ENCODE data around the gene NRXN3.

NRXN3 gene

DNA sequence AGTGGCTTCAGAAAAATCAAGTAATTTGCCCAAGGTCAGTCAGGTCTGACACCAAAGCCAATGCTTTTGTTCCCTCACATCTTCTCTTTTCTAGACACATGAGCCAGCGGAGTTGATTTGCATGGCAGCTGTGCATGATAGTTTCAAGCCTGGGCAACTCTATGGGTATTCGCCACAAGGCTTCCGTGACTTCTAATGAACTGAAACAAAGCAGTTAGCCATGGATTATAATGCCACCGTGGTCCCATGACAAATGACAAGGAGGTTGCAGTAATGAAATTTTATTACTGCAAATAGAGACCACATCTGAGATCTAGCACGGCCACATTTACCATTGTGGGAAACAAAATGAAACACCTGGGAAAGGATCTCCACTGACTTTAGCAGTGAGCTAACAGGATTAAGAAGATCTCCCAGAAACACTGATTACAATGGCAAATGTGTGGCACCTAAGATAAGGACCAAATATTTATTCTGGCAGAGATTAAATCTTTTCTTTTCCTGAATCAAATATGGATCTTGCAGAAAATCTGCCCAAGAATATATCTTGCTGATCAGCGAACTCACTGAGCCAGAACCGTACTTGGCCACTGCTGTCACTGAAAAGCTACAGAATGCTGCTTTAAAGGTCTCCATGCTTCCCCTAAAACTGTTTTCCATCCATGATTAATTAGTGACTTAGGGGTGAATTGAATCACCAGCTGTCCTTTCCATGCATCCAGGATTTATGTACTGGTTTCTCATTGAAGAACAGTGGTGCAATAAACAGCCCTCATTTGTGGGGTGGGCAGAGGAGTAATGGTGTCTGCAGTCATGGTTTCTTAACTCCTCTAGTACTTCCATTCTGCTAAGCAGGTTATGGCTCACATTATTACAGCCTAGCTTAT is 1490.1 kb downstream of the NRXN3 start:
- TF ChIP-seq, protein P1, sequence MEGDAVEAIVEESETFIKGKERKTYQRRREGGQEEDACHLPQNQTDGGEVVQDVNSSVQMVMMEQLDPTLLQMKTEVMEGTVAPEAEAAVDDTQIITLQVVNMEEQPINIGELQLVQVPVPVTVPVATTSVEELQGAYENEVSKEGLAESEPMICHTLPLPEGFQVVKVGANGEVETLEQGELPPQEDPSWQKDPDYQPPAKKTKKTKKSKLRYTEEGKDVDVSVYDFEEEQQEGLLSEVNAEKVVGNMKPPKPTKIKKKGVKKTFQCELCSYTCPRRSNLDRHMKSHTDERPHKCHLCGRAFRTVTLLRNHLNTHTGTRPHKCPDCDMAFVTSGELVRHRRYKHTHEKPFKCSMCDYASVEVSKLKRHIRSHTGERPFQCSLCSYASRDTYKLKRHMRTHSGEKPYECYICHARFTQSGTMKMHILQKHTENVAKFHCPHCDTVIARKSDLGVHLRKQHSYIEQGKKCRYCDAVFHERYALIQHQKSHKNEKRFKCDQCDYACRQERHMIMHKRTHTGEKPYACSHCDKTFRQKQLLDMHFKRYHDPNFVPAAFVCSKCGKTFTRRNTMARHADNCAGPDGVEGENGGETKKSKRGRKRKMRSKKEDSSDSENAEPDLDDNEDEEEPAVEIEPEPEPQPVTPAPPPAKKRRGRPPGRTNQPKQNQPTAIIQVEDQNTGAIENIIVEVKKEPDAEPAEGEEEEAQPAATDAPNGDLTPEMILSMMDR (IDR thresholded peaks at IDR 0.05; ENCODE audit: low read depth, low read length) = no peak
- no peak overlapping the region for H3K4me3 ChIP-seq (ENCODE audit: low read depth, low read length)

DNA sequence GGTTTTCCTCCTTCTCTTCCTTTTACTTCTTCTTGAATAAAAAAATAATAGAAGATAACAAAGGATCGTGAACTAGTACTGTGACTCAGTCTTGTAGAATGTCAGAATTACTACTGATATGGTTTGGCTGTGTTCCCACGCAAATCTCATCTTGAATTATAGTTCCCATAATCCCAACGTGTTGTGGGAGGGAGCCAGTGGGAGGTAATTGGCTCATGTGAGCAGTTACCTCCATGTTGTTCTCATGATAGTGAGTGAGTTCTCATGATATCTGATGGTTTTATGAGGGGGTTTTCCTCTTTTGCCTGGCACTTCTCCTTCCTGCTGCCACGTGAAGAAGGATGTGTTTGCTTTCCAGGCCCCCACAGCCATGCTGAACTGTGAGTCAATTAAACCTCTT is 1491.6 kb downstream of the NRXN3 start:
- no peak overlapping the region for H3K4me3 ChIP-seq (ENCODE audit: low read depth, low read length)
- TF ChIP-seq, protein P1 (IDR thresholded peaks at IDR 0.05; ENCODE audit: low read depth, low read length) = no peak

DNA sequence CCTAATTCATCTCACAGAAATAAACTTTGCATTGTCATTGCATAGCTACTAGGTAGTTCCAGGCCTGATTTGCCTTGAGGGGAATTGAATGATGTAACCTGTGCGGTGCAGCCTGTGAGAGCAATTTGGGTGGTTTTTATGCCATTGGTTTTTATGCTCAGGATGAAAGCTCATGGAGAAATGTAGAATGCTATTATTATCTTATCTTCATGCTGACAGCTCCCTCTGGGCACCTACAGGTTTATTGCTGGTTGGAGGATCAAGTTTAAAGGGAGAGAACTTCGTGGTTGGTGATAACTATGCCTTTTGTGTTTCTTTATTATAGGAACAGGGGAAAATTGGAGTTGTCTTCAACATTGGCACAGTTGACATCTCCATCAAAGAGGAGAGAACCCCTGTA is 1493.3 kb downstream of the NRXN3 start:
- TF ChIP-seq, protein P1 (IDR thresholded peaks at IDR 0.05; ENCODE audit: low read depth, low read length) = no peak
- H3K4me3 ChIP-seq (ENCODE audit: low read depth, low read length) = no peak overlapping the region

DNA sequence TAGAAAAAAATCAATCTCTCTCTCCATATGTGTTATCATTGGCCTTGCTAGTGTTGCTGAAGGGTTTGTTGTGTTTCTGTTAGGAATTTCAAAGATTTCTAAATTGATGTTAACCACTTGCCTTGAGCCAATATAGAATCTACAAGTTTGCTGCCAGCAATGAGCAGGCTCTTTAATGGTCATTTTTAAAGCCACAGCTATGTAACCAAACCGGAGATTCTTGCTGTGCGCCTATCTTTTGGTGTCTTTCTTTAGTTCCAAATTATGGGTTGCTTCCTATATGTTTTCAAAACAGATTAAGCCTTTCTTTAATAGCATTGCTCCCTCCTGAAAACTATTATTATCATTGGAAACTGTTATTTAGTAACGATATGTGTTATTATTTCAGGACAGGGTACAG is 1495.4 kb downstream of the NRXN3 start:
- TF ChIP-seq, protein P1 (IDR thresholded peaks at IDR 0.05; ENCODE audit: low read depth, low read length) = no peak
- H3K4me3 ChIP-seq (ENCODE audit: low read depth, low read length) = no peak overlapping the region

DNA sequence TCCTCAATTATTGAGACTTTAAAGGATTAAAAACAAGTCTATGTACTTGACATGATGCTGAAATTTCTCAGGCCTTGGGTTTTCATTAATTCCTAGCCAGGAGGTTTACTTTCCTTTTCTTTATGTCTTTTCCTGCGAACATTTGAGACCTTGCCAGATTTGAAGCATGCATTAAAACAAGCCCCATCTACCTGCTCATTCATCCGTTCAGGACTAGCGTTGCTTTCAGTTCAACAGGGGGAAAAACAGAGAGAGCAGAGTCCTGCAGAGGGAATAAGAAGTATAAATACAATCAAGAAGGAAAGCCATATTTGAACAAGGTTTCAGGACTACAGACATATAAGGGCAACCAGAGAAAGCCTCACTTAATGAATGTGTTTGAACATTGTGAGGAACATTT is 1498.8 kb downstream of the NRXN3 start:
- TF ChIP-seq, protein P1 (IDR thresholded peaks at IDR 0.05; ENCODE audit: low read depth, low read length) = no peak
- no peak overlapping the region for H3K4me3 ChIP-seq (ENCODE audit: low read depth, low read length)

DNA sequence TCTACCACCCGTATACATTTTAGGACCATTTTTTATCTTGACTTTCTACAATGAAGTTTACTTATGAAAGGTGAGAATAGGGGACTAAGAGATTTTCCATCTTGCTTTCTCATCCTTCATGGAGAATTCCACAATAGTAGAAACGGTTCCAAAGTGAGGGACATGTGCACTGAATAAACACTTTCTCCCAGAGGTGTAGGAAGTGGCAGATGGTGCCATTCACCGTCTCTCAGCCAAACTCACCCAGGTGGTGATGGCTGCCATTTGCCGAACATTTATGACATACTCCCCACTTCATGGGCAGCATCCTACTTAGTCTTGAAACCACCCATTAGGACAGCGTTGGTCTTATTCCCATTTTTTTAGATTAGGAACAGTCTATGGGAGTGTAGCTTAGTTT is 1500.6 kb downstream of the NRXN3 start:
- no peak overlapping the region for H3K4me3 ChIP-seq (ENCODE audit: low read depth, low read length)
- TF ChIP-seq, protein P1 (IDR thresholded peaks at IDR 0.05; ENCODE audit: low read depth, low read length) = no peak

DNA sequence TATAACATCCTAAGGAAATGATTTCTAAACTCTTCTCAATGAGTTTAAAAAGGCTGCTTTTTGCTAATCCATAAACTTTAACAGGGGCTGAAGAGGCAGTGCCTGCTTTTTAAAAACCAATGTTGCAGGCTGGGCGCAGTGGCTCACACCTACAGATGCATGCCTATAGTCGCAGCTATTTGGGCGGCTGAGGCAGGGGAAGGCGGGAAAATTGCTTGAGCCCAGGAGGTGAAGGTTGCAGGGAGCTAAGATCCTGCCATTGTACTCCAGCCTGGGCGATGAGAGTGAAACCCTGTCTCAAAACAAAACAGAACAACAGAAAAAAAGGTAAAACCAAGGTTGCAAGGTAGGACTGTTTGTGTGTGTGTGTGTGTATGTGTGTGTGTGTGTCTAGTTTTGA is 1509.9 kb downstream of the NRXN3 start:
- no peak overlapping the region for H3K4me3 ChIP-seq (ENCODE audit: low read depth, low read length)
- TF ChIP-seq, protein P1 (IDR thresholded peaks at IDR 0.05; ENCODE audit: low read depth, low read length) = no peak

Data from WI38 (cell line).